ENCODE results near the gene BTG2. TPM values are rescaled to one million over a fixed set of nuclear protein-coding genes. Genes with fewer than 3 reads are reported as not detected.

BTG2 gene
- total RNA-seq, 1 experiment from 2014 or later, result 2.9 TPM

DNA sequence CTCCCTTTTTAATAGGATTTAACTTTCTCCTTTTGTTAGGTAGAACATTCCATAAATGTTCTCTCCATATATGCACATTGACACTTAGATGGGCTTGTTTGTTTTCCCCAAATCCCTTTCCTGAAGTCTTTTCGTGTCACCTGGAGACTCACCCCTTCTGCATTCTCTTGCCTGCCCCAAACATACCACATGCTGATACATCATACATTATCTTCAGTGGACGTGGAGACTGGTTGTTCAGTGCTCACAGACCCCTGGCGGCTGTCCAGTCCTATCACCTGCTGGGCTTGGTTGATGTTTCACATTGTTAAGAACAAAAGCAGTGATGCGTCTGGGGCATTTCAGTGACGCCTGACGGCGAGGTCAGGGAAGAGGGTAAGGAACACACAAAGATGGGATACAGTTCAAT lies 23.4 kb downstream of the BTG2 start:
- H3K4me1 ChIP-seq (ENCODE audit: insufficient read depth, low read length), result peaks cover 5% of the 10 kb centered on the region; the same call in 1 of the 2 replicates
- WGBS (ENCODE audit: extremely low coverage, insufficient read length, low lambda C conversion rate), result no CpG with 5 or more reads among the region's 7 CpGs
- H3K9me3 Mint-ChIP-seq, result no peaks in the 10 kb centered on the region
- H3K36me3 Mint-ChIP-seq (ENCODE audit: insufficient read depth in 1 of 3, low read depth in 3 of 3), result no peaks in the 10 kb centered on the region
- H4K5ac ChIP-seq (ENCODE audit: insufficient read length, low read depth, low read length), result no peak overlapping the region
- peaks cover 44 to 54% of the 10 kb centered on the region in 2 experiments for H3K4me1 Mint-ChIP-seq
- no peak overlapping the region for H2BK120ac ChIP-seq (ENCODE audit: low read depth, low read length, poor library complexity, severe bottlenecking)
- H3K4me3 Mint-ChIP-seq, result no peak overlapping the region
- no peaks in the 10 kb centered on the region for H3K79me1 ChIP-seq (ENCODE audit: insufficient read depth, low read depth, low read length, poor library complexity, severe bottlenecking)
- DNase-seq, result no peak
- no peak overlapping the region for H4K91ac ChIP-seq (ENCODE audit: insufficient read length, low read depth, low read length)
- H3K56ac ChIP-seq (ENCODE audit: insufficient read length, low read depth, low read length), result no peak overlapping the region
- H2AK5ac ChIP-seq (ENCODE audit: insufficient read length, low read length), result no peak overlapping the region
- no peak overlapping the region for H3K4me2 ChIP-seq (ENCODE audit: insufficient read depth, insufficient read length, low read length)
- H3K9ac ChIP-seq (ENCODE audit: extremely low read depth, insufficient read length, low read length), result no peak overlapping the region
- H3K18ac ChIP-seq (ENCODE audit: insufficient read length, low read depth, low read length), result no peak overlapping the region
- H2BK12ac ChIP-seq (ENCODE audit: insufficient read length, low read depth, low read length), result no peak overlapping the region
- H3K23me2 ChIP-seq (ENCODE audit: insufficient read length, low read depth, low read length, poor library complexity, severe bottlenecking), result peaks cover 4% of the 10 kb centered on the region
- H3T11ph ChIP-seq (ENCODE audit: low read length), result no peak overlapping the region
- H3K14ac ChIP-seq (ENCODE audit: insufficient read depth, low read length), result no peak overlapping the region
- H3K4ac ChIP-seq (ENCODE audit: low read depth, low read length), result no peak overlapping the region
- TF ChIP-seq, protein P1, sequence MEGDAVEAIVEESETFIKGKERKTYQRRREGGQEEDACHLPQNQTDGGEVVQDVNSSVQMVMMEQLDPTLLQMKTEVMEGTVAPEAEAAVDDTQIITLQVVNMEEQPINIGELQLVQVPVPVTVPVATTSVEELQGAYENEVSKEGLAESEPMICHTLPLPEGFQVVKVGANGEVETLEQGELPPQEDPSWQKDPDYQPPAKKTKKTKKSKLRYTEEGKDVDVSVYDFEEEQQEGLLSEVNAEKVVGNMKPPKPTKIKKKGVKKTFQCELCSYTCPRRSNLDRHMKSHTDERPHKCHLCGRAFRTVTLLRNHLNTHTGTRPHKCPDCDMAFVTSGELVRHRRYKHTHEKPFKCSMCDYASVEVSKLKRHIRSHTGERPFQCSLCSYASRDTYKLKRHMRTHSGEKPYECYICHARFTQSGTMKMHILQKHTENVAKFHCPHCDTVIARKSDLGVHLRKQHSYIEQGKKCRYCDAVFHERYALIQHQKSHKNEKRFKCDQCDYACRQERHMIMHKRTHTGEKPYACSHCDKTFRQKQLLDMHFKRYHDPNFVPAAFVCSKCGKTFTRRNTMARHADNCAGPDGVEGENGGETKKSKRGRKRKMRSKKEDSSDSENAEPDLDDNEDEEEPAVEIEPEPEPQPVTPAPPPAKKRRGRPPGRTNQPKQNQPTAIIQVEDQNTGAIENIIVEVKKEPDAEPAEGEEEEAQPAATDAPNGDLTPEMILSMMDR (conservative IDR thresholded peaks at IDR 0.05), result peak; percentile 41; the same call in 2 of the 3 replicates
- H3K27me3 ChIP-seq (ENCODE audit: insufficient read depth, low read length), result peaks cover 9% of the 10 kb centered on the region; the same call in 1 of the 2 replicates
- no peaks in the 10 kb centered on the region for H3K9me3 ChIP-seq (ENCODE audit: control insufficient read depth, low read depth, low read length)
- H2BK15ac ChIP-seq (ENCODE audit: low read depth, low read length), result no peak overlapping the region
- H2BK20ac ChIP-seq (ENCODE audit: low read depth, low read length, poor library complexity, severe bottlenecking), result no peak overlapping the region
- H3K27ac Mint-ChIP-seq, result no peak overlapping the region
- H3K23ac ChIP-seq (ENCODE audit: insufficient read length, low read depth, low read length), result no peak overlapping the region
- H4K8ac ChIP-seq (replicated peaks; ENCODE audit: insufficient read length, low read depth, low read length), result no peak overlapping the region
- peaks cover 80% of the 10 kb centered on the region for H3K27me3 Mint-ChIP-seq (ENCODE audit: low read depth)
- H2BK5ac ChIP-seq (ENCODE audit: insufficient read length, low read length), result no peak overlapping the region
- no peak overlapping the region for H2AFZ ChIP-seq (ENCODE audit: low read length)
- no peaks in the 10 kb centered on the region for H3K79me2 ChIP-seq (ENCODE audit: insufficient read depth, low read length)
- peaks cover 4% of the 10 kb centered on the region for H4K20me1 ChIP-seq (ENCODE audit: control insufficient read depth, insufficient read depth, insufficient read length)
- no peak overlapping the region for H3K27ac ChIP-seq (ENCODE audit: insufficient read length, low read depth, low read length)
